HCT116 (cell line): Measurements from ENCODE around the gene ZNF804A. TPM values are rescaled to one million over a fixed set of nuclear protein-coding genes. Genes with fewer than 3 reads are reported as not detected.

Experiments
- ATAC-seq: fragments of 200-7000 bp; cut with Tn5 transposase; 2 replicates; pipeline ENCODE4 v1.9.1; 2020; ENCODE audit warnings: mild to moderate bottlenecking, moderate library complexity
- BruUV-seq: library from RNA; stranded (reverse); fragments of 400-500 nt; replicated peaks from 2 replicates; lab custom pipeline; 2021; lab: Mats Ljungman, UMichigan
- CTCF ChIA-PET: fragments of 300-600 bp; sonication (Branson Sonifier 250); formaldehyde crosslinking; loops from one replicate; lab custom pipeline; 2021; ENCODE audit warnings: antibody characterized with exemption; lab: Charles Lee
- POLR2A ChIA-PET: fragments of 300-600, 350-600 bp; sonication (Branson Sonifier 250); formaldehyde crosslinking; loops from one replicate; lab custom pipeline; 2021; ENCODE audit warnings: antibody characterized with exemption; lab: Charles Lee
- RAD21 ChIA-PET, 2 experiments: fragments of 300-600 bp; sonication (Branson Sonifier 250); formaldehyde crosslinking; loops; one replicate each; lab custom pipeline; 2023; ENCODE audit warnings: low total read pairs in 2 of 2; ENCODE audit not compliant: uncharacterized antibody in 2 of 2, unreplicated experiment in 2 of 2, low non-redundant PET in 1 of 2; lab: Charles Lee
- DNase-seq: peaks from one replicate; pipeline ENCODE4 v3.0.0-alpha.2; 2010; ENCODE audit warnings: low read depth, low spot score
- H2AFZ ChIP-seq: fragments of 200-600 bp; shearing (Covaris generic), sonication (generic); 2 replicates; pipeline ENCODE4 v1.6.1; 2017; ENCODE audit warnings: low read depth, mixed run types, mixed read lengths, antibody characterized with exemption, low read length; ENCODE audit not compliant: poor library complexity, severe bottlenecking
- H3K27ac ChIP-seq: 2 replicates; pipeline ENCODE4 v1.5.1; 2012; ENCODE audit warnings: low read depth, low read length
- H3K27me3 ChIP-seq: fragments of 200-600 bp; sonication (generic); 2 replicates; pipeline ENCODE4 v1.6.1; 2016; ENCODE audit warnings: mixed run types, low read length, mixed read lengths; ENCODE audit not compliant: insufficient read depth
- H3K36me3 ChIP-seq, 2 experiments: fragments of 200-500 bp in 1 of 2; fragments of 200-600 bp in 1 of 2; sonication (Bioruptor generic) in 1 of 2; sonication (generic) in 1 of 2; 2 replicates each; pipeline versions ENCODE4 v1.5.1 to v1.6.1; 2014 to 2016; ENCODE audit warnings: low read length in 2 of 2, inconsistent platforms in 1 of 2, mixed read lengths in 1 of 2, mixed run types in 1 of 2; ENCODE audit not compliant: insufficient read depth in 2 of 2, control insufficient read depth in 1 of 2
- H3K4me1 ChIP-seq, 2 experiments: fragments of 200-600 bp in 1 of 2; sonication (generic) in 1 of 2; 2 replicates each; pipeline versions ENCODE4 v1.5.1 to v1.6.1; 2012 to 2017; ENCODE audit warnings: low read length in 2 of 2, inconsistent platforms in 1 of 2, mild to moderate bottlenecking in 1 of 2, mixed read lengths in 1 of 2, mixed run types in 1 of 2, moderate library complexity in 1 of 2; ENCODE audit not compliant: insufficient read depth in 2 of 2, control insufficient read depth in 1 of 2
- H3K4me2 ChIP-seq: fragments of 200-600 bp; sonication (generic); 2 replicates; pipeline ENCODE4 v1.6.1; 2017; ENCODE audit warnings: mixed run types, low read length, mixed read lengths
- H3K4me3 ChIP-seq, 2 experiments: fragments of 200-600 bp in 1 of 2; sonication (generic) in 1 of 2; replicated peaks in 1 of 2; 2 replicates each; pipeline ENCODE4 v1.5.1; 2011 to 2016; ENCODE audit warnings: low read length in 2 of 2, control low read depth in 1 of 2, low read depth in 1 of 2, mild to moderate bottlenecking in 1 of 2, mixed read lengths in 1 of 2, mixed run types in 1 of 2
- H3K79me2 ChIP-seq: fragments of 200-600 bp; sonication (generic); 2 replicates; pipeline ENCODE4 v1.6.1; 2017; ENCODE audit warnings: mild to moderate bottlenecking, mixed run types, low read length, moderate library complexity, mixed read lengths; ENCODE audit not compliant: insufficient read depth
- H3K9ac ChIP-seq: fragments of 200-600 bp; sonication (generic); 2 replicates; pipeline ENCODE4 v1.6.1; 2016; ENCODE audit warnings: low read length, mixed read lengths
- H3K9me2 ChIP-seq: fragments of 200-600 bp; sonication (generic), shearing (Covaris generic); 2 replicates; pipeline ENCODE4 v1.6.1; 2017; ENCODE audit warnings: mixed run types, mild to moderate bottlenecking, moderate library complexity; ENCODE audit not compliant: insufficient read depth
- H3K9me3 ChIP-seq, 2 experiments: fragments of 200-500 bp in 1 of 2; fragments of 200-600 bp in 1 of 2; sonication (Bioruptor generic) in 1 of 2; sonication (generic) in 1 of 2; 2 replicates each; pipeline ENCODE4 v1.6.1; 2014 to 2017; ENCODE audit warnings: low read length in 2 of 2, mixed read lengths in 2 of 2, inconsistent platforms in 1 of 2, low read depth in 1 of 2, mild to moderate bottlenecking in 1 of 2, mixed run types in 1 of 2, moderate library complexity in 1 of 2; ENCODE audit not compliant: control insufficient read depth in 1 of 2, insufficient read depth in 1 of 2
- H4K20me1 ChIP-seq: fragments of 200-600 bp; sonication (generic), shearing (Covaris generic); 2 replicates; pipeline ENCODE4 v1.6.1; 2017; ENCODE audit warnings: mixed run types, mild to moderate bottlenecking, moderate library complexity; ENCODE audit not compliant: insufficient read depth
- CEBPB ChIP-seq: IDR thresholded peaks from 2 replicates; pipeline ENCODE4 v1.6.1; 2012; ENCODE audit warnings: low read depth
- ELF1 ChIP-seq: IDR thresholded peaks from 2 replicates; pipeline ENCODE4 v1.6.1; 2012; ENCODE audit warnings: low read depth, borderline replicate concordance
- EZH2 ChIP-seq: fragments of 200-600 bp; sonication (generic); IDR thresholded peaks from 2 replicates; pipeline ENCODE4 v1.6.1; 2017; ENCODE audit warnings: antibody characterized with exemption, mixed run types
- EZH2phosphoT487 ChIP-seq: fragments of 200-600 bp; IDR thresholded peaks from 2 replicates; pipeline ENCODE4 v1.6.1; 2018; ENCODE audit warnings: antibody characterized with exemption, borderline replicate concordance
- FOSL1 ChIP-seq: IDR thresholded peaks from 2 replicates; pipeline ENCODE4 v1.6.1; 2012; ENCODE audit warnings: low read depth
- JUND ChIP-seq: IDR thresholded peaks from 2 replicates; pipeline ENCODE4 v1.6.1; 2012
- POLR2A ChIP-seq: IDR thresholded peaks from 2 replicates; pipeline ENCODE4 v1.7.0; 2011; ENCODE audit warnings: borderline replicate concordance; ENCODE audit not compliant: insufficient read depth, insufficient read length; ENCODE audit errors: extremely low read depth
- RAD21 ChIP-seq: IDR thresholded peaks from 2 replicates; pipeline ENCODE4 v1.6.1; 2012; ENCODE audit warnings: low read depth, mild to moderate bottlenecking
- SIN3A ChIP-seq: IDR thresholded peaks from 2 replicates; pipeline ENCODE4 v1.6.1; 2012; ENCODE audit warnings: low read depth
- SP1 ChIP-seq: IDR thresholded peaks from 2 replicates; pipeline ENCODE4 v1.6.1; 2012; ENCODE audit warnings: low read depth
- YY1 ChIP-seq: IDR thresholded peaks from 2 replicates; pipeline ENCODE4 v1.6.1; 2011; ENCODE audit warnings: low read length, low read depth, moderate library complexity, mild to moderate bottlenecking; ENCODE audit not compliant: insufficient replicate concordance; ENCODE audit errors: extremely low read depth
- ZFX ChIP-seq: fragments of 450-650 bp; IDR thresholded peaks from 2 replicates; pipeline ENCODE4 v1.6.1; 2017
- intact Hi-C: fragments of 100-400 bp; cut with micrococcal nuclease; formaldehyde crosslinking; loops from 2 replicates; pipeline ENCODE4 v1.10.0; 2022
- total RNA-seq: library from RNA; stranded (reverse); gene quantifications from one replicate; pipeline ENCODE4 v1.2.1, GENCODE V29; 2021; ENCODE audit not compliant: unreplicated experiment
- TF ChIP-seq, protein P1 (sequence below): IDR thresholded peaks from 2 replicates; pipeline ENCODE4 v1.6.1; 2012
- TF ChIP-seq, protein P2 (sequence below): IDR thresholded peaks from 2 replicates; pipeline ENCODE4 v1.6.1; 2012
- TF ChIP-seq, protein P3 (sequence below), 3 experiments: fragments of 200-600 bp in 1 of 3; sonication (generic) in 1 of 3; IDR thresholded peaks in 2 of 3; conservative IDR thresholded peaks in 1 of 3; 2 replicates each; pipeline ENCODE4 v1.5.1; 2012 to 2017; ENCODE audit warnings: low read depth in 2 of 3, low read length in 2 of 3, antibody characterized with exemption in 1 of 3, borderline replicate concordance in 1 of 3, control low read depth in 1 of 3, mild to moderate bottlenecking in 1 of 3, mixed read lengths in 1 of 3, mixed run types in 1 of 3, moderate library complexity in 1 of 3; ENCODE audit not compliant: insufficient read depth in 1 of 3

The ZNF804A gene
- total RNA-seq, 1 experiment from 2014 or later, result 0.61 TPM

DNA sequence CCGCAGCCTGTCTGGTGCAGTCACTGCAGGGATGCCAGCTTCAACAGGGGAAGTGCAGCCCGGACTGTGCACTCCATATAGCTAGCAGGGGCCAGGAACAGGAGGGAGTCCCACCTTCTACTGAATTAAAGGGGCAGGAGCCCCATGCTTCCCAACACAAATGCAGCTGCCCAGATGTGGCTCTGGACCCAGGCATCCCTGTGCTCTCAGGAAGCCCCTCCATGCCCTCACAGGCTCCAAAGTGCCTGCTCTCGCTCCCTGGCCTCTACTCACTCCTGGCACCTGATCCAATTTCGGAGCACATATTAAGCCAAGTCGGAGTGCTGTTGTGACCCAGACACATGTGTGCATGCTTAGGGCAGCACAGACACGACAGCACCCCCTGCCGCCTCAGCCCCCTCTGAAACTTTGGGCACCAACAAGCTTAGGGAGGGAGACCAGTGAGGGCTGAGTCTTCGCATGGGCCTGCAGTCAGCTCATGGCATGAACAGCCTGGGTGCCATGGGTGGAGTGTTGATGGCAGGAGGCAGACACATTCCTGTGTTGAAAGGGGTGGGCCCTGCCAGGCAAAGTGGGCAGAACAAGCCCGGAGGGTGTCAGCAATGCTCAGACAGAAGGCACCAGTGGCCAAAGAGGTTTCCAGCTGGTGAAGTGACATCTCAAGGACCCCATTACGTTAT is 83.5 kb downstream of the ZNF804A start:
- Histone ChIP-seq H3K4me3 (no peak overlapping the region), H3K4me2 (no peak overlapping the region), H3K9ac (no peak overlapping the region), H3K27me3 (no peaks in the 10 kb centered on the region), H3K9me3 (peaks cover 0 to 6% of the 10 kb centered on the region in 2 experiments; a peak in 2 of 4 replicates), H3K27ac (no peak overlapping the region), H2AFZ (no peak overlapping the region), H3K36me3 (no peaks in the 10 kb centered on the region), H3K79me2 (no peaks in the 10 kb centered on the region), H3K4me1 (no peaks in the 10 kb centered on the region), H4K20me1 (no peaks in the 10 kb centered on the region), H3K9me2 (0 out of 2 replicates have a peak, but pooled peaks cover 5% of the 10 kb centered on the region)
- TF ChIP-seq FOSL1 (no peak), EZH2phosphoT487 (no peak), ELF1 (no peak), ZFX (no peak), SIN3A (no peak), SP1 (no peak), RAD21 (no peak), CEBPB (no peak), YY1 (no peak), EZH2 (no peak), JUND (no peak), POLR2A (no peak)
- TF ChIP-seq, protein P1, sequence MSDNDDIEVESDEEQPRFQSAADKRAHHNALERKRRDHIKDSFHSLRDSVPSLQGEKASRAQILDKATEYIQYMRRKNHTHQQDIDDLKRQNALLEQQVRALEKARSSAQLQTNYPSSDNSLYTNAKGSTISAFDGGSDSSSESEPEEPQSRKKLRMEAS, result no peak
- TF ChIP-seq, protein P2, sequence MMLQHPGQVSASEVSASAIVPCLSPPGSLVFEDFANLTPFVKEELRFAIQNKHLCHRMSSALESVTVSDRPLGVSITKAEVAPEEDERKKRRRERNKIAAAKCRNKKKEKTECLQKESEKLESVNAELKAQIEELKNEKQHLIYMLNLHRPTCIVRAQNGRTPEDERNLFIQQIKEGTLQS, result no peak
- TF ChIP-seq, protein P3, sequence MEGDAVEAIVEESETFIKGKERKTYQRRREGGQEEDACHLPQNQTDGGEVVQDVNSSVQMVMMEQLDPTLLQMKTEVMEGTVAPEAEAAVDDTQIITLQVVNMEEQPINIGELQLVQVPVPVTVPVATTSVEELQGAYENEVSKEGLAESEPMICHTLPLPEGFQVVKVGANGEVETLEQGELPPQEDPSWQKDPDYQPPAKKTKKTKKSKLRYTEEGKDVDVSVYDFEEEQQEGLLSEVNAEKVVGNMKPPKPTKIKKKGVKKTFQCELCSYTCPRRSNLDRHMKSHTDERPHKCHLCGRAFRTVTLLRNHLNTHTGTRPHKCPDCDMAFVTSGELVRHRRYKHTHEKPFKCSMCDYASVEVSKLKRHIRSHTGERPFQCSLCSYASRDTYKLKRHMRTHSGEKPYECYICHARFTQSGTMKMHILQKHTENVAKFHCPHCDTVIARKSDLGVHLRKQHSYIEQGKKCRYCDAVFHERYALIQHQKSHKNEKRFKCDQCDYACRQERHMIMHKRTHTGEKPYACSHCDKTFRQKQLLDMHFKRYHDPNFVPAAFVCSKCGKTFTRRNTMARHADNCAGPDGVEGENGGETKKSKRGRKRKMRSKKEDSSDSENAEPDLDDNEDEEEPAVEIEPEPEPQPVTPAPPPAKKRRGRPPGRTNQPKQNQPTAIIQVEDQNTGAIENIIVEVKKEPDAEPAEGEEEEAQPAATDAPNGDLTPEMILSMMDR (IDR thresholded peaks at IDR 0.05 in 2 of 3, conservative IDR thresholded peaks at IDR 0.05 in 1 of 3; ENCODE audit: borderline replicate concordance in 1 of 3, insufficient read depth in 1 of 3, low read depth in 2 of 3, low read length in 2 of 3), result no peak
- ChIA-PET POLR2A (no interaction called here), CTCF (no interaction called here), RAD21 (no interaction called here)
- BruUV-seq, result no TSS peak
- intact Hi-C loops, result no loop called here
- ATAC-seq, result no peak
- DNase-seq, result no peak
